IPS-NIHi7 (cell line): Measurements from ENCODE around the gene ZDHHC13.

Experiments used
- DNase-seq: peaks from one replicate; pipeline ENCODE4 v3.0.0; 2012; ENCODE audit warnings: mixed read lengths; ENCODE audit errors: extremely low spot score

Gene ZDHHC13

DNA sequence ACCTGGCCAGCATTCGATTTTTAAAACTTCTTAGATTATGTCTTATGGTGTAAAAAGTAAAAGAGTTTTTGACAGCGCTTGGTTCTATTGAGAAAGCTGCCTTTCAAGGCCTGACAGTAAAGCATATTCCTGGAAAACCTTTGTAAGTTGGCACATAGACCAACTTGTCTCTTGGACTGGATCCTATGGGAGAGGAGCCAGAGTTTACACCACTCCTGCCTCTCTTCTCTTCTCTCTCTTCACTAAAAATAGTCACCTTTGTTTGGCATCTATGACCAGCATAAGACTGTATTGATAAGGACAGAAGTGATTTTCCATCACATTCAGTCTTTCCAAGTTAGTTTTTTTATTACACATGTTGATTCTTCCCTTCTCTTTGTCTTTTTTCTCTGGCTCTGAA is 51.1 kb downstream of the ZDHHC13 start:
- no peak for DNase-seq

GRCh38 chr11:19173004-19173689 is 56.2 kb downstream of the ZDHHC13 start:
- no peak for DNase-seq

GRCh38 chr11:19173964-19174638 is 57.1 kb downstream of the ZDHHC13 start:
- DNase-seq, result no peak

DNA sequence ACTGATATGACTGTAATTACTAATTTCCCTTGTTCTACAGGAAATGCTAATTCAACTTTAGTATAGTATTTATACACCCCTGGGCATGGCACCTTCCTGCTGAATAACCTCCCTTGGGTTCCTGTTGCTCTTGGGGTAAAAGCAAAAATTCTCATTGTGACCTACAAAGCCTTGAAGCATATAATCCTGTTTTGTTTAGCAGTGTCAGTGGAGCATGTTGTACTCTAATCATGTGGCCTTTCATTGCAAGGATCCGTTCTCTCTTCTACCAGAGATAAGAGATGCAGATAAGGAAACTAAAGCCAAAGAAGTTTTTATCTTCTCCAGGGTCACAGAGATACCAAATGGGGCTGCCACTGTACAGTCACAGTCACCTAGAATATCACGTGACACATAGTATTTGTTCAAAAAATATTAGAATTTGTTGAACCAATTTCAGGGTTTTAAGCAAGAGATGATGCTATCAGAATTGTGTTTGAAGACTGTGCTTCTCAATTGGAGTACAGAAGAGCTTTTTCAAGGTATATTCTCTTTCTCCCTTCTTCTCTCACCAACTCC is 59.7 kb downstream of the ZDHHC13 start:
- DNase-seq, result no peak

DNA sequence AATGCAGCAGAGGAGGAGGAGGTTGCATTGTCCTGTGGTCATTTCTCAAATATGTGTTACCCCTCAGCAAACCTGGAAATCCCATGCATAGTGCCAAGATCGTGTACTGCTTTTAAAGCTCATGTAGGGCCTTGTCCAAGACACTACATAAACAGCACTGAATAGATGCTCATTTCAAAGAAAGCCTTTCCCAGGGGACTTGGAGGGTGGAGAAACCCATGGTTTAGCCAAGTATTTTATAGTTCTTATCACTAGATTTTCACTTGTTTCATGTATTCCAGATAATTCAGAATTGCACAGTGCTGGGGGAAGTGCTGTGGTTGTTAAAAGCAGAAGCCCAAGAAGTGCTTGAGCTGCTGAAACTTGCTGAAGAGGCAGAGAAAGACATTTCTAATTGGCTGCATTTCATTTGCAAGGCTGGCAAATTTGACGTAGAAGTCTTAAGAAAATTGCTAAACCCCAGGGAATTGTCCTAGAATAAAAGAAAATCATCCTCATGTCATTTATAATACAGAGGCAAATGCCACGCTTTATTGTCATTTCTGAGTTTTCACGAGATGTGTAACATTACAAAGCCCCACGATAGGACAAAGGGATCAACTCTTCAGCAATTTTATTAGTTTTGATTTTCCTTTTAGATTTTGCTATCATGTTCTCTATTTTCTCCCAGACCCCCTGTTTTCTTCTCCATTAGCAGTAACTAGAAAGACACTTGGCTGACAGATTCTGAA is 64.7 kb downstream of the ZDHHC13 start:
- DNase-seq, result no peak

DNA sequence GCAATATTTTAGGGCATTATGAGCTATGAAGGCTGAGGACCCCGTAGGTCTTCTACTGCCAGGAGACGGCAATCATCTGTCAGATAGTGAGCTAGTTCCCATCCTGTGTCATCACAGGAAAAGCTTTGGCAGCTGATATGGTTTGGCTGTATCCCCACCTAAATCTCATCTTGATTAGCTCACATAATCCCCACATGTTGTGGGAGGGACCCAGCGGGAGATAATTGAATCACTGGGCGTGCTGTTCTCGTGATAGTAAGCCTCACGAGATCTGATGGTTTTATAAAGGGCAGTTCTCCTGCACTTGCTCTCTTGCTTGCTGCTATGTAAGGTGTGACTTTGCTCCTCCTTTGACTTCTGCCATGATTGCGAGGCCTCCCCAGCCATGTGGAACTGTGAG is 66.7 kb downstream of the ZDHHC13 start:
- no peak for DNase-seq

GRCh38 chr11:19185036-19185435 is 68.1 kb downstream of the ZDHHC13 start:
- no peak for DNase-seq

GRCh38 chr11:19185516-19186052 is 68.6 kb downstream of the ZDHHC13 start:
- no peak for DNase-seq

GRCh38 chr11:19187114-19187832 is 70.3 kb downstream of the ZDHHC13 start:
- DNase-seq, result no peak

GRCh38 chr11:19187833-19188258 is 70.9 kb downstream of the ZDHHC13 start:
- DNase-seq, result no peak

DNA sequence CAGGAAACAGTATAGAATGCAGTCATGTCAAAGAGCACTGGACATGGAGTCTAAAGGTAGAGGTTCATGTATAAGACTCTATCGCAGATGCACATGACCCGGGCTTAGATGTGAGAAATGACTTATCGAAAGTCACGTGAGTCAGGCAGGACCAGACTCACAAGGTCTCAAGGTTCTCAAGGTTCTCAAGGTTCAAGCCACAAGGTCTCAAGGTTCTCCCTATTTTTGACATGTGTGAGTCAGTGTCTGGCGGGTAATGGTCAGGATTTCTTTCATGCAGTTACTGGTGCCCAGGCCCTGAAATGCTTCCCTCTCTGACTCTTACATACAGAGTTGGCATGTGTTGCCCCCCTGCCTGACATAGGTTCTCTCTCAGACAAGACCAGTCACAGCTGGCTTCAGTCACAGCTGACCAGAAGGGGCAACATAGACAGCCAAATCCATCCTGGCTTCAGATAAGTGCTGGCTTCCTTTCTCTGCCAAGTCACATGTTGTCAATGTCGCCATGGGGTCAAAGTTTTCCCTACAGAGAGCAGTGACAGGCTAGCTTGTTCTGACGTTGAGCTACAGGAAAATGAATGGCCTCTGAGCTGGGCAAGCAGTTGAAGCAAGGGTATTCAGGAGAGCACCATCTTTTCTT is 74.7 kb downstream of the ZDHHC13 start:
- no peak for DNase-seq

DNA sequence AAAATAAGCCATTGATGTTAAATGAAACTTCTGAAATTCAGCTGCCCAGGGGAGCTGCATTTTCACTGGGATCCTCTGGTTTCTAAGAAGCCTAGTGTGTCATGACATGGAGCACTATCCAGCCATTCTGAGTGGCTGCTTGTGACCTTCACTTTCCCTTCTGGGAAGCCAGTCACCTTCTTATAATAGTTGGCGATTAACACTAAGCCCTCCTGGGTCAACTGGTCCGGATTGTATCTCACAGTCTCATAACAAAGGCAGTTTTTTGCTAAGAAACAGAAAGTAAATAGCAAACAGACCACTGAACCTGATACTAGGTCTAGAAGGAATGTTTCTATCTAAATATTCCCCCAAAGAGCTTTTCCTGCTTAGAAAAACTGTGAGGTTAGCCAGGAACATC is 76.9 kb downstream of the ZDHHC13 start:
- DNase-seq, result no peak

- DNase-seq, result no peak
Observed at GRCh38 chr11:19194620-19195308, 77.8 kb downstream of the ZDHHC13 start.

GRCh38 chr11:19196432-19196831 is 79.5 kb downstream of the ZDHHC13 start:
- no peak for DNase-seq

- no peak for DNase-seq
Observed at GRCh38 chr11:19199048-19199447, 82.1 kb downstream of the ZDHHC13 start.

- DNase-seq, result no peak
Observed at GRCh38 chr11:19199771-19200170, 82.8 kb downstream of the ZDHHC13 start.

GRCh38 chr11:19200410-19201201 is 83.6 kb downstream of the ZDHHC13 start:
- DNase-seq, result no peak

DNA sequence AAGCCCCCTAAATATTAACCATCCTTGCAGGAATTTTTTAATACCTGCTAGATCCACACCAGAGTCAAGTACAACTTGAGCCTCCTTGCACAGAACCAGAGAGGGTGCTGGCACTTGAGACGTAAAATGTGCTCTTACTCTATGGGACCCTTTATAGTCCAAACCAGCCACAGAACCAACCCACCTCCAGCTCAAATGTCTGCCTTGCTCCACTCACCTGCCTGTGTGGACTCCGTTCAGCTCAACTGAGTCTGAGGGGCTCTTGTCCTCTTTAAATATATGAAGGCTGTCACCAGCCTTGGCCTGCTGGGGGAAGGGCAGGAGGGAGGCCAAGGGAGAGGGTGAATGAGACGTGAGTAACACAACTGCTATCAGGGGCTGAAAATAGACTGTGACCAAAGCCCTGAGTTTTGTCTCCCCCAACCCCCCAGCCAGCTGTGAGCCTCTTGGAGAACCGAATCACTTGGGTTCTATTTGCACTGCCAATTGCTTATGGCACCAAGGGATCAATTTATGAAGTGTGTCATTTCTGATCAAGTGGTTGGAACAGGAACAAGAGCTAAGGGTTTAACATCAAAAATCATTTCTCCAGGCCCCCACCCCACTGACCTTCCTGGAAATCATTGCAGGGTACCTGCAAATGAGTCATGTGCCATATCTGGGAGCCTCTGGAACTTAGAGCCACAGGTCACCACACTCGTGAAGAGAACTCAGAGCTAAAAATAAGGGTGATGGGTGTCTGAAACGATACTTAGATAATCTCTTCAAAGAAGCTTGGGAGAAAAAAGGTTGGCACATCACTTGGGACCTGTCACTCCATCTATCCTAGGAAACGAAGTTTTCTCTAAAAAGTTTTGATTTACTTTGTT is 85.0 kb downstream of the ZDHHC13 start, which contains the start of gene CSRP3:
Gene CSRP3 (minus strand): TSS at position 247 of the 869 bp plus-strand sequence. CDS start 9,535 bp downstream, outside the sequence.
- no peak for DNase-seq
